ENCODE results near the gene SERAC1.

Gene SERAC1

DNA sequence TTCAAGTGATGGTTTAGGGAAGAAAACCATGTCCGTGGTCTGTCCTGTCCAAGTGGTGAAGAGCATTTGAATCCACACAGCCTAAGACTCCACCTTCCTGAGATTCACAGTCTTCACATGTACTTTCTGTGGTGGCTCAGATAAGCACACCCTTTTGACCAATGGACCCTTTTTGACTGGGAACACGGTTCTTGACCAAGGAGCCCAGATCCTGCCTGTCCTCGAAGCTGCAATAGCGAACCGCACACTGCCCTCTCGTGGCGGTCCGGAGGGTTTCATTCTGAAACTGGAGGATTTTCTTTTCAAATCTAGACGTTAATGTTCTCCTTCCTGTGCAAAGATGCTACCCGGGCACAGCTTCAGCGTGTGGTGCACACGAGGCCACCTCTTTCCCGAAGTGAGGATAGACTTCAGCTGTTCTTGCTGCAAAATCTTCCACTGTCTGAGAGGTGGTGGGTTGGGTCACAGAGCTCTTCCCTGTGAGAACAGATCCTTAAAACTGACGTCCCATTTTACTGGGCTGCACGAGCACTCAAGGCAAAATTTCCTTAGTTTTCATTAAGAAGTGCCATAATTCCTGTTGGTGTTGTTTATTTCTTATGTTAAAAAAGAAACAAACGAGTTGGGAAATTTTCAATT lies 95.9 kb downstream of the SERAC1 start:
- peak; percentile 59 for DNase-seq

DNA sequence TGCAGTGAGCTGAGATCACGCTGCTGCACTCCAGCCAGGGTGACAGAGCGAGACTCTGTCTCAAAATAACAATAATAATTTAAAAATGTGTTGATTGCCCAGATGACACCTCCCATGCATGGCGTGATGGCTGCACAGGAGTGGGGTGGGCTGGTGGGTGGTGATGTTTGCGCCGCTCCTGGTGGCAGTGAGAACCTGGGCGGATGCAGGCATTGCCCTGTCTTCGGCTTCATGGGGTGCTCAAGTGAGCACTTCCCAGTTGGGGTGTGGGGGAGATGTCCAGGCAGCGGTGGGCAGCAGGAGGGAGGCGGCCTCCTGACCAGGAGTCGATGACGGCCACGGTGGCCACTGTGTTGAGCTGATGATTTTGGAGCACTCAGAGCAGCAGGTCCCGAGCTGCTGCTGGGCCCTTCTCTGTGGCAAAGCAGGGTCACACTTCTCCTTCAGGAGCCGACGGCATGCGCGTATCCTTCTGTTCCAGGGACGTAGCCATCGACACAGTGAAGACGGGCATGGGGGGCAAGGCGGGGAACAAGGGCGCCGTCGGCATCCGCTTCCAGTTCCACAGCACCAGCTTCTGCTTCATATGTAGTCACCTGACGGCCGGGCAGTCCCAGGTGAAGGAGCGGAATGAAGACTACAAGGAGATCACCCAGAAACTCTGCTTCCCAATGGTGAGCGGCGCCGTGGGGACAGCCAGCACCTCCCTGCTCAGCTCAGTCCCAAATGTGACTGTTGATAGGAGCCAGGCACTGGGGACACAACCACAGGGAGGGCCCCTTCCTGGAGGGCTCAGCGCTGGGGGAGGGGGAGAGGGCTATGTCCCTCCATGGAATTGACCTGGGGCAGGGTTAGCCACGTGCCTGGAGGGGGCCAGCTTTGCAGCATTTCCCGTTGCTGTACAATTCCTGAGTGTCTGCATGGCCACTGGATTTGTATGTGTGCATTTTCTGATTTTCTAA lies 96.7 kb downstream of the SERAC1 start:
- no peak for DNase-seq

DNA sequence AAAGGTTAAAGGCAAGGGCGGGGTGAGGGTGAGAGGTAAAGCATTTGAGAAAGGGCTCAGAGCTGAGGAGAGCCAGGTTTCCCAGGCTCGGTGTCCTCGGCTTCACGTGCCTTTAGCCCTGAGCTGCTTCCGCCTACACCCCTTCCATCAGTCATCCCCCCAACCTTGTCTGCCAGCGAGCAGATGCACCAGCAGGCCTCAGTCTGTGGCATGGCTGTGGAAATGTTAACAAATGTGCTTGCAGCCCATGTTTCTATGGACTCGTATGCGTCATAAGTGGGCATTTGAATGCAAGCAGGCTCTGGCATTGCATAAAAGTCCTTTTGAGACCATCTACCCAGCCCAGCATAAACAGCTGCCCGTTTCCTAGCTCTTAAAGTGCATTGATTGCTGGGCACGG lies 97.5 kb downstream of the SERAC1 start:
- DNase-seq: no peak

GRCh38 chr6:158069800-158070195 lies 98.3 kb downstream of the SERAC1 start:
- no peak for DNase-seq

DNA sequence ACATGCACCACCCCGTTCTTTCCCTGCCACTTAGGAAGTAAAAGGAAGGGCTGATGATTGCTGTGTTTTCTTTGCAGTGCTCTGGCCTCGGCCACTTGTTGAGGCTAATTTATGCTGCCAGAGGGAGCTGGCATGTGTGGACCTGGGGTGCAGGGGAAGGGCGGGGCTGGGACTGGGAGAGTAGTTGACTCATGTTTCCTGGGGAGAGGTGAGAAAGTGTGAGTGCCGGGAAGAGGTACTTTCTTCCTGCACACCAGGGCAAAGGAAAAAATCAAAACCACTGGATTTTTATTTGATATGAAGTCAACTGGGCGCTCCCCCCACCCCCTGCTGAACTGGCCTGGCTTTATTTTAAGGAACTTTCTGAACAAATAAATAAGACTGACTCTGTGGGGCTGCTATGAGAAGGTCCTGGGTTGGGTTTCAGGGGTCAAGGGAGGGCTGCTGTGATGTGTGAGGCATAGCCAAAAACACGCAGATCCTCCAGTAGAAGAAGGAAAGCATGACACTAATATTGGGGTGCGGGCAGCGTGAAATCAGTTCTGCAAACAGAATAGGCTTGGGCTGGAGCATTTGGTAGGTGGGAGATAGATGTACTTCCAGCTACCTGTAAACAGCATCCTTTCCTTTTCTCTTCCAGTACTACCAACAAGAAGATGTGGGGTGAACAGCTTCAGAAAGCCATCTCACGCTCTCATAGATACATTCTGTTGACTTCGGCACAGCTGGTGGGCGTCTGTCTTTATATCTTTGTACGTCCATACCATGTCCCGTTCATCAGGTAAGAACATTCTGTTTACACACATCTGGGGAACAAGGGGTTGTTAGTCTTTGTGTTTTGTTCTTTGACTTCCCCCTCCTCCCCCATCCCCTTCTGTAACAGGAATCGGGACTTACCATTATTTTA lies 98.9 kb downstream of the SERAC1 start:
- DNase-seq: no peak

GRCh38 chr6:158068156-158068892 lies 99.7 kb downstream of the SERAC1 start:
- no peak for DNase-seq

- DNase-seq: no peak
Observed at GRCh38 chr6:158067436-158068015, 100.5 kb downstream of the SERAC1 start.

DNA sequence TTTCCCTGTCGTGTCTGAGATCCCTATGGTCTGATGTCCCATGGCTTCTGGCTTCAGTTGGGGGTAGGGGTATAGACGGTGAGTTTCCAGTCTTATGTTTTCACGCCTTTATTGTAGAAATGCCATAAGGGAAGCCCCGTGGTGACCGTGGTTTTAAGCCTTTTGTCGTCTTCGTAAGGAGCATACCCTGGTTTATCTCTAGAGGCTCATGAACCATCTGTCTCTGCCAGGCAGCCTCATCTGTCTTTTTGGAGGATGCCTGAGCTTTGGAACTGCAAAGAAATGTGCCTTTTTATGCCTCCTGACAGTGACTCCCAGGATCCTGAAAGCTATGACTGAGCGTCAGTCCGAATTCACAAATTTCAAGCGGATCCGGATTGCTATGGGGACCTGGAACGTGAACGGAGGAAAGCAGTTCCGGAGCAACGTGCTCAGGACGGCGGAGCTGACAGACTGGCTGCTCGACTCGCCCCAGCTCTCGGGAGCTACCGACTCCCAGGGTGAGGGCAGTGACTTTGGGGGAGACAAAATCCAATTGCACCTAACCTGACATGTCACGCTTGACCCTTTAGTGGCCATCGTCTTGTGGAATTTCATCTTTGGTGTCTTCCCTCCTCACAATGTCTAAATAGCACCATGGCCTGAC lies 101.8 kb downstream of the SERAC1 start:
- DNase-seq: no peak

DNA sequence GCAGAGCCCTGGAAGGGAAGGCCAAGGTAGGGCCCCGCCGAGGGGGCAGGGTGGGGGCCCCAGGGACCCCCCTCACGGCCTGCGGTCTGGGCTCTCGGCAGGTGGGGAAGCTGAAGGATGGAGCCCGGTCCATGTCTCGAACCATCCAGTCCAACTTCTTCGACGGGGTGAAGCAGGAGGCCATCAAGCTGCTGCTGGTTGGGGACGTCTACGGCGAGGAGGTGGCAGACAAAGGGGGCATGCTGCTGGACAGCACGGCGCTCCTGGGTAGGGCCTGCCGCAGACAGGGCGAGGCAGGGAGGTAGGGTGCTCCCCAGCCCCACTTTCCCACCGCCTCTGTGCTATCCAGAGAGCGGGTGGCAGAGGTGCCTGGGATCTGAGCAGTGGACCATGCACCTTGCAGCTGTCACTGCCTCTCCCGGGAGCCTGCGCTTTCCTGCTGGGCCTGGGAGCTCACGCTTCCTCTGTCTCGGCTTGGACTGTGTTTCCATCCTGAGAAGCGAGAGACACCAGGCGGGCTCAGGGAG lies 103.3 kb downstream of the SERAC1 start:
- DNase-seq: no peak

GRCh38 chr6:158063736-158064135 lies 104.3 kb downstream of the SERAC1 start:
- DNase-seq: no peak

- DNase-seq: no peak
Observed at GRCh38 chr6:158061709-158062461, 106.2 kb downstream of the SERAC1 start.

DNA sequence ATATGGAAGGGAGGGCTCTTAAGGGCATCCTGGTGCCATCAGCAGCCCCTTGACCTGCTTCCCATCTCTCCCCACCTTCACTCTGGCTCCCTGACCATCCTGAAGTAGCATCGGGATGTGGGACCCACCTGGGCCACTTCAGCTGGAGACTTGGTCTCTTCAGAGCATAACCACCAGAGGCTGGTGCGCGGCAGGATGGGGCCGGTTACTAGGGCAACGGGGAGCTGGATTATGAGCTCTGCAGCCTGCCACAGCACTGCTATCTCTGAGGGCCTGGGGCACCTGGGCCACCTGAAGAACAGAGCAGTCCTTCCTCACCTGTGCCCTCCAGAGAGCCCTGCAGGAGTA lies 106.7 kb downstream of the SERAC1 start:
- no peak for DNase-seq

DNA sequence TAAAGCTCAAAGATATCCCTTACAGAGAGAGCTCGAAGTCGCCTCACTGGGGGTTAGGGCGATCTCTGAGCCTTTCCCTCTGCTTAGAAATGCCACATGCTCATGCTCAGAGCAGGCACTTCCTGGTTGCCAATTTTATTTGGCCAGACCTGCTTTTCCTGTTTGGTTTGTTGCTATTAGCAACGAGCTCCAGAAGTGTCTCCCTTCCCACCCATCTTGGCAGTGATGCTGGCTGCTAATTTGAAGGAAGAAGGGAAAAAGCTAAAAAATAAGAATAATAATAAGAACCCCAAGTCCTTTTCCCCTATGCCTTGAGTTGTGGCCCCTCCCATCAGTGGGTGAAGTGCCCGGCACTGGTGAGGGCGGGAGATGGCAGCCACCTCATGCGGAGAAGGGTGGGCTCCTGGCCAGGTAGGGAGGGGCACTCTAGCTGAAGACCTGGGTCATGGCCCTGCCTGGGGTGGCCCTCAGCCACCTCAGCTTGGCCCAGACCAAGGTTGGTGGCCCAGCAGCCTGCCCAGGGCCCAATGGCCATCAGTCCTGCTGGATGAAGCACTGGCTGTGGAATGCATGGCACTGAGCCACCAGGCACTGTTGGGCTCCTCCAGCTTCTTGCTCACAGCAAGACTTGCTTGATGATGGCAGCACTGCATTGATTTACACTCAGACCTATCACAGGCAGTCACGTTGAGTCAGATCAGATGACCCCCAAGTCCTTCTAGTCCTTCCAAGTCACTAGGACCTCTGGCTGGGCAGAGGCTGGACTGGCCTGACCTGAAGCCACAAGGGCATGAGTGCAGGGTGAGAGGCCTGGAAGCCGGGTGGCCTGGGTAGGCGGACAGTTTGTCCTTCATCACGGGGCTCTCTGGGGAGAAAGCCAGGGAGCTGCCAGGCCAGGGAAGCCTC lies 107.4 kb downstream of the SERAC1 start:
- DNase-seq: no peak

Data from stimulated activated naive CD4-positive, alpha-beta T cell treated with Interleukin-2 at 50 U/mL for 16 hours (primary cell).